ENCODE measurements around the gene TSHZ1. TPM values are rescaled to one million over a fixed set of nuclear protein-coding genes. Genes with fewer than 3 reads are reported as not detected.
"Not testable (repeated sequence)": the region's sequence is repeated elsewhere in the genome, so short reads cannot be mapped to it uniquely, and the experiment has no call there.

The TSHZ1 gene
- total RNA-seq, 4 donors from 2014 or later = 16.3 to 34.8 (median 29.8) TPM

DNA sequence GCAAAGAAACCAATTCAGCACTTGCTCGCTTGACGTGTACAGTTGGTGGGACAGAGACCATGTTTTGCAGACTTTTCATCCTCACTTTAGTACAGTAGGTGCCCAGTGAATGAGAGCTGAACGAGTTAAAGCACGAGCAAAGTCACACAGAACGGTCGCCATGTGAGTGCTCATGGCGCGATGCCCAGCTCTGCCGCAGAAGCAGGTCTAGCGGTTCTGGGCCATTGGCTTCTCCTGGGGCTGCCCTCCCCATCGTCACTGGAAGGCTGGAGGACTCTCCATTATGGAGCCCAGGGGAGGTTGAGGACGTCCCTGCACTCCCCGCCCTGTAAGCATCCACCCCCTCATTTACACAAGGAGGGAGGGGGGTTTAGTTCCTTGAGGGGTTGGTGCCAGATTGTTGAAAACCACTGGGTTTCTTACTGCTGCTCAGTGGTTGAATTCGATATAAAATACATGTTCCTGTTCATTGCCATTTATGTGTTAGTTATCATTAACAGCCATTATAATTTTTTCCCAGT, 26.6 kb upstream of the TSHZ1 start:
- intact Hi-C loops (cut with DNase I; ENCODE audit: low total_unique reads) (no loop called here), in situ Hi-C loops (cut with MboI; ENCODE audit: low pct_ligation_motif_present in 1 of 4, low pct_unique_long_range_greater_than_20kb in 1 of 4, low sequenced_read_pairs in 3 of 4) (no loop called here)
- H3K4me1 ChIP-seq = no peaks in the 10 kb centered on the region
- TF ChIP-seq POLR2A (IDR thresholded peaks at IDR 0.05) (no peak), POLR2AphosphoS5 (IDR thresholded peaks at IDR 0.05) (no peak), CTCF (IDR thresholded peaks at IDR 0.05) (no peak), EP300 (IDR thresholded peaks at IDR 0.05; ENCODE audit: low read depth) (no peak)
- H3K27me3 ChIP-seq = no peaks in the 10 kb centered on the region
- WGBS, 2 donors (ENCODE audit: low coverage in 1 of 2) = 94 to 97% methylated on average over 5 to 14 of the region's 14 CpGs
- H3K4me3 ChIP-seq = no peak overlapping the region
- DNase-seq = no peak
- H3K27ac ChIP-seq = no peak overlapping the region
- no peaks in the 10 kb centered on the region for H3K9me3 ChIP-seq
- H3K36me3 ChIP-seq = no peaks in the 10 kb centered on the region

GRCh38 chr18:75185460-75185859, 25.1 kb upstream of the TSHZ1 start:
- TF ChIP-seq CTCF (IDR thresholded peaks at IDR 0.05) (no peak), POLR2AphosphoS5 (IDR thresholded peaks at IDR 0.05) (no peak), EP300 (IDR thresholded peaks at IDR 0.05; ENCODE audit: low read depth) (no peak), POLR2A (IDR thresholded peaks at IDR 0.05) (no peak)
- DNase-seq = no peak
- H3K4me1 ChIP-seq = no peaks in the 10 kb centered on the region
- in situ Hi-C loops (cut with MboI; ENCODE audit: low pct_ligation_motif_present in 1 of 4, low pct_unique_long_range_greater_than_20kb in 1 of 4, low sequenced_read_pairs in 3 of 4) (no loop called here), intact Hi-C loops (cut with DNase I; ENCODE audit: low total_unique reads) (no loop called here)
- no peaks in the 10 kb centered on the region for H3K9me3 ChIP-seq
- no peaks in the 10 kb centered on the region for H3K36me3 ChIP-seq
- no peaks in the 10 kb centered on the region for H3K27me3 ChIP-seq
- 89 to 100% methylated on average over 2 to 3 of the region's 3 CpGs for WGBS, 2 donors (ENCODE audit: low coverage in 1 of 2)
- no peak overlapping the region for H3K27ac ChIP-seq
- no peak overlapping the region for H3K4me3 ChIP-seq

DNA sequence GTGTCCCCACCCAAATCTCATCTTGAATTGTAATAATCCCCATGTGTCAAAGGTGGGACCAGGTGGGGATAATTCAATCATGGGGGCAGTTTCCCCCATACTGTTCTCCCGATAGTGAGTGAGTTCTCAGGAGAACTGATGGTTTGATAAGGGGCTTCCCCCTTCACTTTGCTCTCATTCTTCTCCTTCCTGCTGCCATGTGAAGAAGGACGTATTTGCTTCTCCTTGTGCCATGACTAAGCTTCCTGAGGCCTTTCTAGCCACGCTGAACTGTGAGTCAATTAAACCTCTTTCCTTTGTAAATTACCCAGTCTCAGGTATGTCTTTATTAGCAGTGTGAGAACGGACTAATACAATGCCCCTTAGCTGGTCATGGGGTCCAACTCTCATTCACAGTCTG, 22.9 kb upstream of the TSHZ1 start:
- H3K9me3 ChIP-seq; H3K4me3 ChIP-seq; H3K27me3 ChIP-seq; intact Hi-C loops (cut with DNase I; ENCODE audit: low total_unique reads); H3K36me3 ChIP-seq; DNase-seq; H3K4me1 ChIP-seq; in situ Hi-C loops (cut with MboI; ENCODE audit: low pct_ligation_motif_present in 1 of 4, low pct_unique_long_range_greater_than_20kb in 1 of 4, low sequenced_read_pairs in 3 of 4); H3K27ac ChIP-seq: not testable (repeated sequence)
- 83 to 90% methylated on average over 4 of the region's 4 CpGs for WGBS, 2 donors (ENCODE audit: low coverage in 1 of 2)

DNA sequence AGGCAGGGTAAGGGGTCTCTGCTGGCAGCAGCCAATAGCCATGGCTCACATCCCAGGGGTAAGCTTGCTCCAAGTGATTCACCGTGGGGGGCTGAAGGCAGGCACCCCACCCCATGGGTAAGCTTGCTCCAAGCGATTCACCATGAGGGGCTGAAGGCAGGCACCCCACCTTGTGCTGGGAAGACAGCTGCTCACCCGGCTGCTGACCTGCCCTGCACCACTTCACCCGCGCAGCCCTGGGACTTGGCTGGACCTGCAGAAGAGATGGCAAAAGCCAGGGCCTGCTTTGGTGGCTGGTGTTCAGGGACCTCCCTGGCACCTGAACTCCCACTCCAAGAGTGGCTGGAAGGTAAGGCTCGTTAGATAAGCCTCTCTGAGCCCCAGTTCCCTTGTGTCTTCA, 20.9 kb upstream of the TSHZ1 start:
- H3K9me3 ChIP-seq = no peaks in the 10 kb centered on the region
- H3K36me3 ChIP-seq = no peaks in the 10 kb centered on the region
- no peaks in the 10 kb centered on the region for H3K27me3 ChIP-seq
- no peak overlapping the region for H3K27ac ChIP-seq
- H3K4me1 ChIP-seq = no peaks in the 10 kb centered on the region
- intact Hi-C loops (cut with DNase I; ENCODE audit: low total_unique reads) (no loop called here), in situ Hi-C loops (cut with MboI; ENCODE audit: low pct_ligation_motif_present in 1 of 4, low pct_unique_long_range_greater_than_20kb in 1 of 4, low sequenced_read_pairs in 3 of 4) (no loop called here)
- H3K4me3 ChIP-seq = no peak overlapping the region
- TF ChIP-seq EP300 (IDR thresholded peaks at IDR 0.05; ENCODE audit: low read depth) = no peak
- no peak for TF ChIP-seq POLR2AphosphoS5 (IDR thresholded peaks at IDR 0.05)
- TF ChIP-seq CTCF (IDR thresholded peaks at IDR 0.05) = no peak
- TF ChIP-seq POLR2A (IDR thresholded peaks at IDR 0.05) = no peak
- no peak for DNase-seq
- WGBS, 2 donors (ENCODE audit: low coverage in 1 of 2) = 95% methylated on average over 5 of the region's 6 CpGs; no CpG with 5 or more reads in 1 of the 2 donors

DNA sequence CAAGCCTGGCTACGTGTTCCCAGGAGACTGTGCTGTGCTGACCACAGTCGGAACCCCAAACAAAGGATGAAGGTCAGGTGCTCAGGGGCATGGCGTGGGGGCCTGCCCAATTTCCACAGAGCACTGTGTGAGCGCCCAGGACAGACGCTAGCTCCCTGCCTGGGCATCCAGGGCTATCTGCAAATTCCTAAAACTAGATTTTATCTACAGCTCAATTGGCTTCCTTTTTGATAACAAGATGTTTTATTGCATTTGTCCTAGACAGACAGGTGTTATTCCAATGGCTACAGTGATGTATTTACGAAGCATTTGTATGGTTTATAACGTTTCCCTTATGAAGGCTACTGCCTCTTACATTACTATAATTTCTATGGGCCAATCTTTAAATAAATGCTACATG, 17.7 kb upstream of the TSHZ1 start:
- Histone ChIP-seq H3K36me3 (no peaks in the 10 kb centered on the region), H3K4me1 (peaks cover 0 to 6% (median 0%) of the 10 kb centered on the region in 4 donors), H3K27ac (no peak overlapping the region), H3K4me3 (no peak overlapping the region), H3K27me3 (no peaks in the 10 kb centered on the region), H3K9me3 (no peaks in the 10 kb centered on the region)
- no peak for DNase-seq
- TF ChIP-seq CTCF (IDR thresholded peaks at IDR 0.05) = no peak
- TF ChIP-seq POLR2A (IDR thresholded peaks at IDR 0.05) = no peak
- TF ChIP-seq POLR2AphosphoS5 (IDR thresholded peaks at IDR 0.05) = no peak
- TF ChIP-seq EP300 (IDR thresholded peaks at IDR 0.05; ENCODE audit: low read depth) = no peak
- in situ Hi-C loops (cut with MboI; ENCODE audit: low pct_ligation_motif_present in 1 of 4, low pct_unique_long_range_greater_than_20kb in 1 of 4, low sequenced_read_pairs in 3 of 4) = no loop called here
- intact Hi-C loops (cut with DNase I; ENCODE audit: low total_unique reads) = no loop called here
- 65 to 66% methylated on average over 2 to 7 of the region's 7 CpGs for WGBS, 2 donors (ENCODE audit: low coverage in 1 of 2)
